Neural cell (in vitro differentiated cells): ENCODE results near the gene KLK10. TPM values are rescaled to one million over a fixed set of nuclear protein-coding genes. Genes with fewer than 3 reads are reported as not detected.

Experiments
- H2AFZ ChIP-seq: fragments of 200-600, 300-800 bp; sonication (generic), shearing (Covaris generic); 2 replicates; pipeline ENCODE4 v1.6.0; 2014; ENCODE audit warnings: low read depth, mild to moderate bottlenecking, antibody characterized with exemption, low read length, moderate library complexity
- H3F3A ChIP-seq: fragments of 200-600 bp; shearing (Covaris generic); 2 replicates; pipeline ENCODE4 v1.6.1; 2016; ENCODE audit warnings: mild to moderate bottlenecking, moderate library complexity, mixed read lengths, antibody characterized with exemption, low read length; ENCODE audit not compliant: insufficient read depth, poor library complexity, severe bottlenecking
- H3K27ac ChIP-seq: fragments of 200-600, 300-800 bp; sonication (generic), shearing (Covaris generic); 2 replicates; pipeline ENCODE4 v1.5.1; 2014; ENCODE audit warnings: mild to moderate bottlenecking, low read length, moderate library complexity
- H3K27me3 ChIP-seq: fragments of 300-800, 200-600 bp; sonication (generic), shearing (Covaris generic); 2 replicates; pipeline ENCODE4 v1.6.0; 2014; ENCODE audit warnings: mild to moderate bottlenecking, low read depth, low read length, moderate library complexity; ENCODE audit not compliant: insufficient read depth
- H3K36me3 ChIP-seq: fragments of 300-800, 200-600 bp; sonication (generic), shearing (Covaris generic); 2 replicates; pipeline ENCODE4 v1.5.1; 2014; ENCODE audit warnings: mild to moderate bottlenecking, antibody characterized with exemption, low read length, moderate library complexity; ENCODE audit not compliant: insufficient read depth
- H3K4me2 ChIP-seq: fragments of 300-800, 200-600 bp; sonication (generic), shearing (Covaris generic); 2 replicates; pipeline ENCODE4 v1.6.0; 2014; ENCODE audit warnings: mild to moderate bottlenecking, low read length
- H3K4me3 ChIP-seq: fragments of 300-800, 200-600 bp; sonication (generic), shearing (Covaris generic); 2 replicates; pipeline ENCODE4 v1.5.1; 2014; ENCODE audit warnings: mild to moderate bottlenecking, low read length, moderate library complexity
- H3K79me2 ChIP-seq: fragments of 200-600 bp; shearing (Covaris generic); replicated peaks from 2 replicates; pipeline ENCODE4 v1.6.0; 2014; ENCODE audit warnings: mild to moderate bottlenecking, low read length, moderate library complexity; ENCODE audit not compliant: insufficient read depth
- H3K9ac ChIP-seq: fragments of 300-800, 200-600 bp; sonication (generic), shearing (Covaris generic); 2 replicates; pipeline ENCODE4 v1.6.1; 2016; ENCODE audit warnings: mild to moderate bottlenecking, low read length, mixed read lengths
- H3K9me2 ChIP-seq: fragments of 200-600 bp; shearing (Covaris generic); 2 replicates; pipeline ENCODE4 v1.6.1; 2016; ENCODE audit warnings: mild to moderate bottlenecking, low read length, mixed read lengths; ENCODE audit not compliant: insufficient read depth
- H3K9me3 ChIP-seq: fragments of 200-600, 300-800 bp; sonication (generic), shearing (Covaris generic); 2 replicates; pipeline ENCODE4 v1.6.1; 2016; ENCODE audit warnings: mild to moderate bottlenecking, mixed run types, low read length, moderate library complexity, mixed read lengths
- H4K20me1 ChIP-seq: fragments of 200-600 bp; shearing (Covaris generic); 2 replicates; pipeline ENCODE4 v1.6.1; 2016; ENCODE audit warnings: mild to moderate bottlenecking, mixed run types; ENCODE audit not compliant: insufficient read depth
- EP300 ChIP-seq: fragments of 450-650 bp; conservative IDR thresholded peaks from 2 replicates; pipeline ENCODE4 v1.6.1; 2014; ENCODE audit warnings: antibody characterized with exemption, mild to moderate bottlenecking, moderate library complexity; ENCODE audit not compliant: poor library complexity, severe bottlenecking
- EZH2 ChIP-seq: fragments of 200-600, 300-800 bp; shearing (Covaris generic), sonication (generic); IDR thresholded peaks from 2 replicates; pipeline ENCODE4 v1.6.1; 2014; ENCODE audit warnings: antibody characterized with exemption, low read length, borderline replicate concordance, mild to moderate bottlenecking; ENCODE audit not compliant: insufficient read depth, poor library complexity, severe bottlenecking
- MXI1 ChIP-seq: fragments of 450-650 bp; conservative IDR thresholded peaks from 2 replicates; pipeline ENCODE4 v1.6.1; 2014; ENCODE audit warnings: antibody characterized with exemption, mild to moderate bottlenecking; ENCODE audit not compliant: poor library complexity, severe bottlenecking
- POLR2AphosphoS5 ChIP-seq: IDR thresholded peaks from 2 replicates; pipeline ENCODE4 v1.6.1; 2012
- RAD21 ChIP-seq: fragments of 450-650 bp; conservative IDR thresholded peaks from 2 replicates; pipeline ENCODE4 v1.6.1; 2014; ENCODE audit warnings: antibody characterized with exemption, mild to moderate bottlenecking, moderate library complexity
- SMC3 ChIP-seq: fragments of 450-650 bp; conservative IDR thresholded peaks from 2 replicates; pipeline ENCODE4 v1.6.1; 2014; ENCODE audit warnings: antibody characterized with exemption, mild to moderate bottlenecking, moderate library complexity; ENCODE audit not compliant: poor library complexity
- TAF1 ChIP-seq: IDR thresholded peaks from 2 replicates; pipeline ENCODE4 v1.6.1; 2012; ENCODE audit warnings: low read depth
- polyA plus RNA-seq: library from polyadenylated mRNA; depleted of rRNA; stranded (reverse); fragments of >200 nt; gene quantifications from 2 replicates; pipeline ENCODE4 v1.2.3, GENCODE V29; 2014
- TF ChIP-seq, protein P1 (sequence below): IDR thresholded peaks from 2 replicates; pipeline ENCODE4 v1.6.1; 2012; ENCODE audit warnings: borderline replicate concordance
- TF ChIP-seq, protein P2 (sequence below): fragments of 450-650 bp; IDR thresholded peaks from 2 replicates; pipeline ENCODE4 v1.5.1; 2014; ENCODE audit warnings: antibody characterized with exemption, mild to moderate bottlenecking, moderate library complexity; ENCODE audit not compliant: poor library complexity, severe bottlenecking

Gene KLK10
- polyA plus RNA-seq, 1 donor from 2014 or later = 0.73 TPM

DNA sequence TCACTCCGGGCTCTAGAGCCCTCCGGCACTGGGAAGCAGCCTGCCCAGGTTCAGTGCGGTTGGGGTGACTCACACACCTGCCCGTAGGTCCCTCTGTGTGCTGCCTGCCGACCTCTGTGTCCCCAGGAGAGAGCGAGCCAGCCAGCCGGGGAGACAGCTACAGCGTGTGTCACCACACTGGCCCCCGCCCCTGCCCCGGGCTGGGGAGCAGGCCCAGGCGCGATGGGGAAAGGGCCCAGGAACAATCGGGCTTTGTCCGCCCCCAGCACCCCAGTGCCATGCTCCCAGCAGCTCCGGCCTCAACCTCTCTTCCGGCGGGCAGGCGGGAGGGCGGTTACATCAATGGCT is 50.1 kb downstream of the KLK10 start, which contains the start of gene KLK6:
KLK6 (minus strand) TSS at position 179 of the 348 bp plus-strand sequence. CDS start 1,487 bp downstream, outside the sequence.
- Histone ChIP-seq H3K27me3 (no peaks in the 10 kb centered on the region), H2AFZ (no peak within 1 kb of the TSS), H3F3A (no peaks in the 10 kb centered on the region), H3K79me2 (no peaks in the 10 kb centered on the region), H3K4me2 (no peak within 1 kb of the TSS), H3K4me3 (no peak within 1 kb of the TSS), H4K20me1 (no peaks in the 10 kb centered on the region), H3K9me3 (no peaks in the 10 kb centered on the region), H3K27ac (no peak within 1 kb of the TSS), H3K9ac (no peak within 1 kb of the TSS), H3K9me2 (no peaks in the 10 kb centered on the region), H3K36me3 (no peaks in the 10 kb centered on the region)
- no peak for TF ChIP-seq EZH2
- TF ChIP-seq RAD21 = no peak
- TF ChIP-seq, protein P1, sequence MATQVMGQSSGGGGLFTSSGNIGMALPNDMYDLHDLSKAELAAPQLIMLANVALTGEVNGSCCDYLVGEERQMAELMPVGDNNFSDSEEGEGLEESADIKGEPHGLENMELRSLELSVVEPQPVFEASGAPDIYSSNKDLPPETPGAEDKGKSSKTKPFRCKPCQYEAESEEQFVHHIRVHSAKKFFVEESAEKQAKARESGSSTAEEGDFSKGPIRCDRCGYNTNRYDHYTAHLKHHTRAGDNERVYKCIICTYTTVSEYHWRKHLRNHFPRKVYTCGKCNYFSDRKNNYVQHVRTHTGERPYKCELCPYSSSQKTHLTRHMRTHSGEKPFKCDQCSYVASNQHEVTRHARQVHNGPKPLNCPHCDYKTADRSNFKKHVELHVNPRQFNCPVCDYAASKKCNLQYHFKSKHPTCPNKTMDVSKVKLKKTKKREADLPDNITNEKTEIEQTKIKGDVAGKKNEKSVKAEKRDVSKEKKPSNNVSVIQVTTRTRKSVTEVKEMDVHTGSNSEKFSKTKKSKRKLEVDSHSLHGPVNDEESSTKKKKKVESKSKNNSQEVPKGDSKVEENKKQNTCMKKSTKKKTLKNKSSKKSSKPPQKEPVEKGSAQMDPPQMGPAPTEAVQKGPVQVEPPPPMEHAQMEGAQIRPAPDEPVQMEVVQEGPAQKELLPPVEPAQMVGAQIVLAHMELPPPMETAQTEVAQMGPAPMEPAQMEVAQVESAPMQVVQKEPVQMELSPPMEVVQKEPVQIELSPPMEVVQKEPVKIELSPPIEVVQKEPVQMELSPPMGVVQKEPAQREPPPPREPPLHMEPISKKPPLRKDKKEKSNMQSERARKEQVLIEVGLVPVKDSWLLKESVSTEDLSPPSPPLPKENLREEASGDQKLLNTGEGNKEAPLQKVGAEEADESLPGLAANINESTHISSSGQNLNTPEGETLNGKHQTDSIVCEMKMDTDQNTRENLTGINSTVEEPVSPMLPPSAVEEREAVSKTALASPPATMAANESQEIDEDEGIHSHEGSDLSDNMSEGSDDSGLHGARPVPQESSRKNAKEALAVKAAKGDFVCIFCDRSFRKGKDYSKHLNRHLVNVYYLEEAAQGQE = no peak
- TF ChIP-seq EP300 = no peak
- TF ChIP-seq, protein P2, sequence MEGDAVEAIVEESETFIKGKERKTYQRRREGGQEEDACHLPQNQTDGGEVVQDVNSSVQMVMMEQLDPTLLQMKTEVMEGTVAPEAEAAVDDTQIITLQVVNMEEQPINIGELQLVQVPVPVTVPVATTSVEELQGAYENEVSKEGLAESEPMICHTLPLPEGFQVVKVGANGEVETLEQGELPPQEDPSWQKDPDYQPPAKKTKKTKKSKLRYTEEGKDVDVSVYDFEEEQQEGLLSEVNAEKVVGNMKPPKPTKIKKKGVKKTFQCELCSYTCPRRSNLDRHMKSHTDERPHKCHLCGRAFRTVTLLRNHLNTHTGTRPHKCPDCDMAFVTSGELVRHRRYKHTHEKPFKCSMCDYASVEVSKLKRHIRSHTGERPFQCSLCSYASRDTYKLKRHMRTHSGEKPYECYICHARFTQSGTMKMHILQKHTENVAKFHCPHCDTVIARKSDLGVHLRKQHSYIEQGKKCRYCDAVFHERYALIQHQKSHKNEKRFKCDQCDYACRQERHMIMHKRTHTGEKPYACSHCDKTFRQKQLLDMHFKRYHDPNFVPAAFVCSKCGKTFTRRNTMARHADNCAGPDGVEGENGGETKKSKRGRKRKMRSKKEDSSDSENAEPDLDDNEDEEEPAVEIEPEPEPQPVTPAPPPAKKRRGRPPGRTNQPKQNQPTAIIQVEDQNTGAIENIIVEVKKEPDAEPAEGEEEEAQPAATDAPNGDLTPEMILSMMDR = no peak
- TF ChIP-seq MXI1 = no peak
- no peak for TF ChIP-seq TAF1
- TF ChIP-seq SMC3 = no peak
- TF ChIP-seq POLR2AphosphoS5 = no peak

DNA sequence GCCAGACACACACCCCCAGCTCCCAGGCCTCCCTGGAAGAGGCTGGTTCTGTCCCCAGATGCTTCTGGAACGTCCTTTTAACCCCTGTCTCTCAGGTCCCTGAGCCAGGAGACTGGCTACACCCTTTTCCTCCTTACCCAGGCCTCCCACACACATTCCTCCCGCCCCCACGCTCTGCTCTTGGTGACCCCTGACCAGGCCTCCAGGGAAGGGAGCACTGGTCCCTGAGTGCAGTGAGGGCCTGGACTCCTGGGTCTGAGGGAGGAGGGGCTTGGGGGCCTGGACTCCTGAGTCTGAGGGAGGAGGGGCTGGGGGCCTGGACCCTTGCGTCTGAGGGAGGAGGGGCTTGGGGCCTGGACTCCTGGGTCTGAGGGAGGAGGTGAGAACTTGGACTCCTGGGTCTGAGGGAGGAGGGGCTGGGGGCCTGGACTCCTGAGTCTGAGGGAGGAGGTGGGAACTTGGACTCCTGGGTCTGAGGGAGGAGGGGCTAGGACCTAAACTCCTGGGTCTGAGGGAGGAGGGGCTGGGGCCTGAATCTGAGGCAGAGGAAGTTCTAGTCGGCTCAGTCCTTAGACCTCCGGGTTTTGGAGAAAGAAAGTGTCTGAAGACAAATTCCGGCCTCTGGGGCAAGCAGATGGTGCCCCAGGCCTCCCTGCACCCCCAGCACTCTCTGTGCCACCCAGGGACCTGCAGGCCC is 50.6 kb downstream of the KLK10 start:
- Histone ChIP-seq H3K27me3 (no peaks in the 10 kb centered on the region), H3K9me3 (no peaks in the 10 kb centered on the region), H2AFZ (no peak overlapping the region), H4K20me1 (no peaks in the 10 kb centered on the region), H3F3A (no peaks in the 10 kb centered on the region), H3K4me3 (no peak overlapping the region), H3K4me2 (no peak overlapping the region), H3K9me2 (no peaks in the 10 kb centered on the region), H3K36me3 (no peaks in the 10 kb centered on the region), H3K9ac (no peak overlapping the region), H3K27ac (no peak overlapping the region), H3K79me2 (no peaks in the 10 kb centered on the region)
- TF ChIP-seq RAD21 (no peak), POLR2AphosphoS5 (no peak), MXI1 (no peak), TAF1 (no peak), SMC3 (no peak), EP300 (no peak), EZH2 (no peak)
- TF ChIP-seq, protein P1 = no peak
- TF ChIP-seq, protein P2 = no peak
